Keratinocyte (primary cell): ENCODE data around the gene EWSR1. TPM values are rescaled to one million over a fixed set of nuclear protein-coding genes. Genes with fewer than 3 reads are reported as not detected.

Source experiments
- DNase-seq: peaks from one replicate; pipeline ENCODE4 v3.0.0-alpha.2; 2011; ENCODE audit warnings: low read depth, missing footprints, low spot score
- FAIRE-seq: peaks from 2 replicates; lab custom pipeline; 2011; peaks lifted over from hg19 to GRCh38; lab: Jason Lieb, UNC
- H2AFZ ChIP-seq: 2 replicates; pipeline ENCODE4 v1.6.0; 2012; ENCODE audit warnings: low read length, control low read depth, inconsistent platforms; ENCODE audit not compliant: control insufficient read depth
- H3K27ac ChIP-seq: 2 replicates; pipeline ENCODE4 v1.5.1; 2011; ENCODE audit warnings: low read length; ENCODE audit not compliant: control insufficient read depth, insufficient read depth
- H3K27me3 ChIP-seq: 3 replicates; pipeline ENCODE4 v1.6.0; 2011; ENCODE audit warnings: low read length; ENCODE audit not compliant: control insufficient read depth, insufficient read depth; ENCODE audit errors: extremely low read depth
- H3K36me3 ChIP-seq, 2 experiments: 2 replicates in 1 of 2; 3 replicates in 1 of 2; pipeline ENCODE4 v1.5.1; 2011; ENCODE audit warnings: low read length in 2 of 2, mild to moderate bottlenecking in 1 of 2; ENCODE audit not compliant: control insufficient read depth in 2 of 2, insufficient read depth in 2 of 2; ENCODE audit errors: extremely low read depth in 1 of 2
- H3K4me1 ChIP-seq: 3 replicates; pipeline ENCODE4 v1.5.1; 2011; ENCODE audit warnings: low read length; ENCODE audit not compliant: control insufficient read depth, insufficient read depth; ENCODE audit errors: extremely low read depth
- H3K4me2 ChIP-seq: 3 replicates; pipeline ENCODE4 v1.6.0; 2011; ENCODE audit warnings: low read depth, low read length; ENCODE audit not compliant: control insufficient read depth, insufficient read depth; ENCODE audit errors: extremely low read depth
- H3K4me3 ChIP-seq, 3 experiments: fragments of 200-600 bp in 1 of 3; sonication (generic) in 1 of 3; 2 replicates in 2 of 3; 3 replicates in 1 of 3; pipeline ENCODE4 v1.5.1; 2011 to 2016; ENCODE audit warnings: low read length in 3 of 3, mild to moderate bottlenecking in 3 of 3, control low read depth in 2 of 3, inconsistent platforms in 1 of 3, low read depth in 1 of 3, mixed read lengths in 1 of 3, mixed run types in 1 of 3, moderate library complexity in 1 of 3; ENCODE audit not compliant: control insufficient read depth in 2 of 3, insufficient read depth in 2 of 3; ENCODE audit errors: extremely low read depth in 1 of 3
- H3K79me2 ChIP-seq: 2 replicates; pipeline ENCODE4 v1.6.0; 2012; ENCODE audit warnings: low read length; ENCODE audit not compliant: control insufficient read depth, insufficient read depth
- H3K9ac ChIP-seq: 3 replicates; pipeline ENCODE4 v1.6.0; 2011; ENCODE audit warnings: low read length; ENCODE audit not compliant: control insufficient read depth, insufficient read depth; ENCODE audit errors: extremely low read depth
- H3K9me1 ChIP-seq: 3 replicates; pipeline ENCODE4 v1.6.0; 2011; ENCODE audit warnings: low read length; ENCODE audit not compliant: control insufficient read depth, insufficient read depth; ENCODE audit errors: extremely low read depth
- H3K9me3 ChIP-seq: 2 replicates; pipeline ENCODE4 v1.5.1; 2012; ENCODE audit warnings: low read depth, low read length; ENCODE audit not compliant: control insufficient read depth
- H4K20me1 ChIP-seq: 3 replicates; pipeline ENCODE4 v1.6.0; 2011; ENCODE audit warnings: low read length; ENCODE audit not compliant: control insufficient read depth, insufficient read depth; ENCODE audit errors: extremely low read depth
- CTCF ChIP-seq, 3 experiments: IDR thresholded peaks in 1 of 3; conservative IDR thresholded peaks in 1 of 3; optimal IDR thresholded peaks in 1 of 3; 2 replicates in 2 of 3; 3 replicates in 1 of 3; pipeline versions ENCODE3 to v1.5.1; 2011; ENCODE audit warnings: low read length in 3 of 3, mild to moderate bottlenecking in 3 of 3, moderate library complexity in 2 of 3, control low read depth in 1 of 3, inconsistent platforms in 1 of 3; ENCODE audit not compliant: insufficient read depth in 2 of 3; ENCODE audit errors: extremely low read depth in 1 of 3
- EZH2 ChIP-seq: IDR thresholded peaks from one replicate; pipeline ENCODE4 v1.6.1; 2012; ENCODE audit warnings: inconsistent platforms, mild to moderate bottlenecking, low read length, moderate library complexity
- dilution Hi-C: fragments of 300-500 bp; cut with MboI; formaldehyde crosslinking; loops from one replicate; pipeline ENCODE4 v1.7.0; 2020; ENCODE audit warnings: low sequenced_read_pairs; ENCODE audit not compliant: extremely low pct_ligation_motif_present
- polyA plus RNA-seq, 5 experiments: library from polyadenylated mRNA; depleted of rRNA in 3 of 5; stranded (reverse) in 3 of 5; stranded (forward) in 1 of 5; unstranded in 1 of 5; fragments of >200 nt; gene quantifications; 1 replicate in 1 of 5; 2 replicates in 3 of 5; 3 replicates in 1 of 5; pipeline versions ENCODE4 v1.2.1 to v1.2.3, GENCODE V29; 2011 to 2012; ENCODE audit warnings: missing spikeins in 2 of 5, low read depth in 1 of 5, low replicate concordance in 1 of 5

Gene EWSR1
- polyA plus RNA-seq, 1 donor (not counting 4 experiments of a cell fraction or from before 2014, with no cell fraction given), result 245 TPM

- Histone ChIP-seq H3K9me3 (no peaks in the 10 kb centered on the region), H3K79me2 (no peaks in the 10 kb centered on the region), H3K9ac (no peak overlapping the region), H4K20me1 (no peaks in the 10 kb centered on the region), H3K9me1 (no peaks in the 10 kb centered on the region), H2AFZ (no peak overlapping the region), H3K36me3 (no peaks in the 10 kb centered on the region), H3K27me3 (peaks cover 11% of the 10 kb centered on the region), H3K4me1 (no peaks in the 10 kb centered on the region), H3K4me3 (no peak overlapping the region), H3K27ac (no peak overlapping the region), H3K4me2 (no peak overlapping the region)
- TF ChIP-seq CTCF (optimal IDR thresholded peaks at IDR 0.05 in 1 of 3, IDR thresholded peaks at IDR 0.05 in 1 of 3, conservative IDR thresholded peaks at IDR 0.05 in 1 of 3; ENCODE audit: extremely low read depth in 1 of 3, insufficient read depth in 2 of 3, low read length in 3 of 3) (no peak), EZH2 (no peak)
- dilution Hi-C loops, result no loop called here
- FAIRE-seq, result no peak
- DNase-seq, result no peak
These were observed 48.0 kb upstream of the EWSR1 start for GRCh38 chr22:29219881-29220670.

- Histone ChIP-seq H3K4me2 (no peak overlapping the region), H3K9me1 (no peaks in the 10 kb centered on the region), H2AFZ (no peak overlapping the region), H3K9ac (no peak overlapping the region), H3K36me3 (no peaks in the 10 kb centered on the region), H3K4me1 (no peaks in the 10 kb centered on the region), H3K27me3 (peaks cover 15% of the 10 kb centered on the region), H3K4me3 (no peak overlapping the region), H4K20me1 (no peaks in the 10 kb centered on the region), H3K27ac (no peak overlapping the region), H3K79me2 (no peaks in the 10 kb centered on the region), H3K9me3 (no peaks in the 10 kb centered on the region)
- DNase-seq, result no peak
- TF ChIP-seq EZH2 (no peak), CTCF (optimal IDR thresholded peaks at IDR 0.05 in 1 of 3, IDR thresholded peaks at IDR 0.05 in 1 of 3, conservative IDR thresholded peaks at IDR 0.05 in 1 of 3; ENCODE audit: extremely low read depth in 1 of 3, insufficient read depth in 2 of 3, low read length in 3 of 3) (no peak)
- FAIRE-seq, result no peak
- dilution Hi-C loops, result no loop called here
These were observed 43.8 kb upstream of the EWSR1 start for GRCh38 chr22:29224121-29224858.
